Astrocyte of the spinal cord (primary cell): ENCODE results near the gene DAPK2.
A peak's percentile ranks its signal among the peaks of the same experiment; 100 is the strongest.

Experiments used
- DNase-seq: peaks from one replicate; pipeline ENCODE4 v3.0.0; 2011; ENCODE audit warnings: low read depth, low spot score
- H3K4me3 ChIP-seq: 2 replicates; pipeline ENCODE4 v1.5.1; 2011; ENCODE audit warnings: low read depth, mild to moderate bottlenecking, low read length, moderate library complexity
- CTCF ChIP-seq: IDR thresholded peaks from 2 replicates; pipeline ENCODE4 v1.5.1; 2012; ENCODE audit warnings: low read depth, mild to moderate bottlenecking, low read length, inconsistent platforms
- in situ Hi-C: cut with HindIII; loops from 2 replicates; pipeline ENCODE4 v1.10.0; 2017; ENCODE audit warnings: low sequenced_read_pairs

The DAPK2 gene

GRCh38 chr15:63931556-63931955 is 114.7 kb downstream of the DAPK2 start:
- in situ Hi-C loops: no loop called here
- no peak overlapping the region for H3K4me3 ChIP-seq
- no peak for DNase-seq
- no peak for TF ChIP-seq CTCF

GRCh38 chr15:63930034-63930433 is 116.3 kb downstream of the DAPK2 start:
- no peak for DNase-seq
- no peak overlapping the region for H3K4me3 ChIP-seq
- TF ChIP-seq CTCF: no peak
- in situ Hi-C loops: no loop called here

- no peak for TF ChIP-seq CTCF
- no peak for DNase-seq
- in situ Hi-C loops: no loop called here
- no peak overlapping the region for H3K4me3 ChIP-seq
These were observed 118.0 kb downstream of the DAPK2 start for GRCh38 chr15:63928185-63928842.

DNA sequence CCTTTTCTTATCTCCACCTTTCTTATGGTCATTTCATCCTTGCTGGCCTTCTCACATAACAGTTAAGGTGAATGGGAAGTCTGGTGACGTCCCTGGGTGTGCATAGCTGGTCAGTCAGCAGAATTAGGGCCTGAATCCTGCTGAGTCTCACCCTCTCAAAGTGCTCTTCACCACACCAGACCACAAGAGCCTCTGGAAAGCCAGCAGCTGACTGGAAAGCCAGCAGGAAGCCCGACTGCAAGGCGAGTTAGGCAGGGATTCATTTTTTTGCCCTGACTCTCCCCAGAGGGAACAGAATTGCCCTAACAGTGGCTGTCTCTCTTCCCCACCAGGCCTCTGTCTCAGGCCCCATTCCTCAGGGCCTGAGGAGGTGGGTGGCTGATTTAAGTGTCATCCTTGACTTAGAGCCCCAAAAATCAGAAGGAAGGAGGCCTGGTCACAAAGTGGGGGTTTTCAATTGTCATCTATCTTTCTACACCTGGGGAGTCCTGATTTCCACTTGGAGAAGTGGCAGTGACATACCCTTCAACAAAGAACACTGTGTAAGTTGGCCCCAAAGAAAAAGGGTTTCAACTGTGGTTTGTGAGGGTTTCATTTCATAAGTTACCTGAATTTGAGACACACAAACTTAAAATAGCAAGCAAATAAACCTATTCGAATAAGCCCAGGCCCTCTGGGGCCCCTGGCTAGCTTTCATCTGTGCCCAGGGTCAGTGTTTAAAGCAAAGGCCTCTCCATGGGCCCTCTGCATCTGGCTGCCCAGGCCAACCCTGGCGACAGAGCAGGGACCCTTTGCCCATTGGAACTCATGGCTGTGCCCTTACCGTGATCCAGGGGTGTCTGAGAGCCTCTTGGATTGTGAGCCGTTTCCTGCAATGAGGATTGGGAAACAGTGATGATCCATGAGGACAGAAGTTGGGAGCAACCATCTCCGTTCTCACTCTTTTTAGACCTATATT is 122.0 kb downstream of the DAPK2 start:
- H3K4me3 ChIP-seq: no peak overlapping the region
- TF ChIP-seq CTCF: no peak
- in situ Hi-C loops: no loop called here
- DNase-seq: peak; percentile 60

DNA sequence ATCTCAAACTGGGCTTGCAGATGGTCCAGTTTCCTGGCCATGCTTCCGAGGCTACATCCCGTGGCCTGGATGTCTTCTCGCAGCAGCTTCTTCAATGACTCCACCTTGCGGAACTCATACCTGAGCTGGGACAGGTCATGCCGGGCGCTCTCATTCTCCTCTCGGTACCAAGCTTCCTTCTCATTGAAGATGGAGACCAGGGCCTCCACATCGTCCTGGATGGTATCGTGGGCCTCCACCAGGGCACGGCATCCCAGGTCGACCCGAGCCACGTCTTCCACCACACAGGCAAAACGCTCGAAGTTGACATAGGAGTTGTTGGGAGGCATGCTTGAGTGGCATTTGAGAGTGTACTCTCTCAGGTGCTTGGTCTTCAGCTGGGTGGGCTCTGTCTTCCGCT is 123.4 kb downstream of the DAPK2 start:
- in situ Hi-C loops: no loop called here
- TF ChIP-seq CTCF: no peak
- no peak overlapping the region for H3K4me3 ChIP-seq
- DNase-seq: no peak

- no peak for TF ChIP-seq CTCF
- in situ Hi-C loops: no loop called here
- no peak for DNase-seq
- H3K4me3 ChIP-seq: no peak overlapping the region
These were observed 123.9 kb downstream of the DAPK2 start for GRCh38 chr15:63922261-63922904.
